NCI-H2107 treated with DMSO at 0.1 percent for 48 hours (cell line): Measurements from ENCODE around the gene BPIFB2.

Source experiments
- DNase-seq: peaks from one replicate; lab custom pipeline; 2025; ENCODE audit not compliant: unreplicated experiment; lab: John Stamatoyannopoulos, UW

BPIFB2 gene

DNA sequence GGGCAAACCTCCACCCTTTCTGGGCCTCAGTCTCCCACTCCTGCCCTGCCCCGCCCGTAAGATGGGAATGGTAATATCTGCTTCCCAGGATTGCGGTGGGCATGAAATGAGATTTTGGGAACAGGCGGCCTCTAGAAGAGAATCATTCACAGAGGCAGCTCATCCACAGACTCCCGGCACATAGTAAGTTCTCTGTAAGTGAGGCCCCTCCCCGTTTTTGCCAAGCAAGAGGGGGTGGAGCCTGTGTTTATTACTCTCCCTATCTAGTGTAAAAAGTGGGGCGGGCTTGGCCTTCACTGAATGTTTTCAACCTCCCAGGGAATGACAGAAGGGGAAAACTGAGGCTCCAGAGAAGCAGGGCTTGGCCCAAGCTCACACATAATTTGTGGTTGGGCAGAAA lies 23.3 kb upstream of the BPIFB2 start:
- DNase-seq, result no peak

DNA sequence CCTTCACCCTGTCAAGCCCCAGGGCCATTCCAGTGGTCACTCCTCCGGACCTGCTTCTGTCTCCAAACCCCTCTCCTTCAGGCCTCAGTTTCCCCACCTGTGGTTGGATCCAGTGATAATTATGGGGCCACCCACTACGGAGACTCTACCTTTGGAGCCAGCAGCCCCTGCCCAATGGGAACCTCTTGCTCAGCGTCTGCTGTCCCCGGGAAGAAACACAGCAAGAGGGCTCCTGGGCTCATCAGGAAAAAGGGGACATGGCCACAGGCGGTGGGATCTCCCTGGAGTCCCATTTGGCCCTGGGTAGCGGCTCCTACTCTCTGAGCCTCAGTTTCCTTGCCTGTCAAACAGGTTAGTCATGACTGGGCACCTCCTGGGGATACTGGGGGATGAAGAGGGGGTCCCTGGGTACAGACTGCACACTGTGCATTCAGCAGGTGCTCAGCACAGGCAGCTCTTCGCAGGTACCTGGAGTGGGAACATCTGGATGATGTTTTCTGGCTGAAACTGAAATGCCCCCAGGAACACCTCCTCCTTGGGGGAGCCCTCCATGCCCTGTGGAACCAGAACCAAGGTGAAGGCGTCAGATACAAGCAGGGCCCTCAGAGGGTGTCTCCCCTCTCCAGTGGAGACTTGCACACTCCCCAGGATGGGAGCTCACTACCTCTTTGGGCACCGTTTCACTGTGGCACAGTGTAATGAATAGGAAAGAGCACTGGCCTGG lies 22.7 kb upstream of the BPIFB2 start:
- DNase-seq, result no peak

GRCh38 chr20:32985596-32985995 lies 21.9 kb upstream of the BPIFB2 start:
- DNase-seq, result no peak

DNA sequence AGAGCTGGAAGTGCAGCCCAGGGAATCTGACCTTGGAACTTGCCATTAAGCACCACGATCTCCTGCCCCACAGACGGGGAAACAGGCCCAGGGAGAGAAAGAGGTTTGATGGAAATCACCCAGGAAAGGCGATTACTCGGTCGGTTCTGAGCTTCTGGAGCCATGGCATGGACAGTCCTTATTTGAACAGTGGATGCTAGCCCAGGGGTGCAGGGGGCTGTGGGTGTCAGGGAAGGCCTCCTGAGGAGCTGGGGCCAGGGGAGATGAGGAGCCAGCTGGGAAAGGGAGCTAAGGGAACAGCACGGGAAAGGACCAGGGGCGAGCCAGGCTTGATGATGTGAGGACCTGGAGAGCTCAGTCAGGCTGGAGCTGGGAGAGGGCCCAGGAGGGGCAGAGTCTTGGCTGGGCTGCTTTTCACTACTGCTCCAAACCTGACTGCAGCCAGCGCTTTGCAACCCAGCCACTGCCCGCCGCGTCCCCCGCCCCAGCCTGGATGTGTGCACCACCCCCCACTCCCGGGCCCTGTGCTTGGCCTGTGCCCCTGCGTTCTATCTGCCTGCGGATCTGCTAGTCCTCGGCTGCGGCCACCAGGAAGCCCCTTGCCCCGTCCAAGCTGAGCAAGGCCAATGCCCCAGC lies 21.1 kb upstream of the BPIFB2 start:
- DNase-seq, result no peak

GRCh38 chr20:32987044-32987825 lies 20.3 kb upstream of the BPIFB2 start:
- DNase-seq, result no peak

- DNase-seq, result no peak
These were observed 19.5 kb upstream of the BPIFB2 start for GRCh38 chr20:32988008-32988407.

DNA sequence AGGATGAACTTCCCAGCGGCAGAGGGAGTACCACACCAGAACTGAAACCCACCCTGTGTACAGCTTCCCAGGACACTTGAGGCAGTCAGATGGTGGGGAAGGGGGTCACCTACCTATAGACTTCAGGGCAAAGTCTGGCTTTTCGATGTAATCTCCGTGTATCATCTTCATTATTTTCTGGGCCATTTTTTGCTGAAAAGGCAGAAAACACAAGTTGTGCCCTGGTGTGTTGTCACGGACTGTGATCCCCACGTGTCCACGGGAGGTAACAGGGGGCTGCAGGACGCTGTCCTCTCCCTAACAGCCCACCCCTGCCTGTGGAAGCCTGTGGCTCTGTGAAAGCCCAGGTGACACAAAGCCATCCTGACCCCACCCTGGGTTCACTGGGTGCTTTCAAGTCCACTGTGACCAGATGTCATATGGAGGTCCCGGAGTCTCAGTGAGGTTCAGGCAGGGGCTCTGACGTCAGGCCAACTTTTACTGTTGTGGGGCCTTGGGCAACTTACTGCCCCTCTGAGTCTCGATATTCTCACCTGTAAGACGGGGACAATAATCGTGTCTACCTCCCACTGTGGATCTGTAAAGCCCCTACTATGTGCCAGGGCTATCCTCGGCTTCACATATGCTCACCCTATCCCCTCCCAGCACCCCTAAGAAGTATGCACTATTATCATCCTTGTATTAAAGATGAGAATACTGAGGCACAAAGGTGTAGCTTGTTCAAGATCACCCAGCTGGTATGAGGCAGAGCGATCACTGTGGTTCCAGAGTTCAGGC lies 17.8 kb upstream of the BPIFB2 start:
- DNase-seq, result no peak

GRCh38 chr20:32990426-32990825 lies 17.1 kb upstream of the BPIFB2 start:
- DNase-seq, result no peak

- no peak for DNase-seq
These were observed 16.1 kb upstream of the BPIFB2 start for GRCh38 chr20:32991383-32991782.

DNA sequence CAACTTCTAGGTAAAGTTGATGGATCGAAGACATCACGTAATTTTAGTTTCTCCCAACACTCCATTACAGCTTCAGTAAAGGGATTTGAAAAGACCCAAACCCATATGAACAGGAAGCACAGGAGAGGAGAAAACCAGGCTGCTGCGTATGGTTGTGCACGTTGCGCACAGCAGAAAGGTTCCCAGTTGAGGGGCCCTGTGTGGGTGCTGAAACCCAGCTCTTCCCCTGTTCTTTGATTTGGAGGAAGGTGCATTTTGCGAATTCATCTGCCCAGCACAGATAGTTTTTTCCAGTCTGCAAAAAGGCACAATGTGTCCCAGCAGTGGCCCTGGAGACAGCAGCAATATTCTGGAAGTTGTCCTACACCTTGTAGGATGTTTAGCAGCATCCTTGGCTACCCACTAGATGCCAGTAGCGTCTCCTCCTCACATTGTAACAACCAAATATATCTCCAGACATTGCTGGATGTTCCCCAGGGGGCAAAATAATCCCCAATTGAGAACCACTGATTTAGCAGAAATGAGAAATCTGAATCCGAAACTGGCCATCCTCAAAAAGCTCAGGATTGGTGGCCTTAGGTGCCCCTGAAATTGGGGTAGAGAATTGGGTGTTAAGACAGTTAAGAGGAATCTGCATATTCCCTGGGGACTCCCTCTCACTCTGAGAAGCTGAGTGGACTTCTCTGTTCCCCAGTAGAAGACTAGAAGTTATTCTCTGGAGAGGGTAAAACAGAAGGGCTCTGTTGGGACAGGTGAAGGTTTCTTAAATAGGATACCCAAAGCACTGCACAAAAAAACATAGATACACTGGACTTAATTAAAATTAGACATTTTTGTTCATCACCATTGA lies 15.5 kb upstream of the BPIFB2 start:
- no peak for DNase-seq

DNA sequence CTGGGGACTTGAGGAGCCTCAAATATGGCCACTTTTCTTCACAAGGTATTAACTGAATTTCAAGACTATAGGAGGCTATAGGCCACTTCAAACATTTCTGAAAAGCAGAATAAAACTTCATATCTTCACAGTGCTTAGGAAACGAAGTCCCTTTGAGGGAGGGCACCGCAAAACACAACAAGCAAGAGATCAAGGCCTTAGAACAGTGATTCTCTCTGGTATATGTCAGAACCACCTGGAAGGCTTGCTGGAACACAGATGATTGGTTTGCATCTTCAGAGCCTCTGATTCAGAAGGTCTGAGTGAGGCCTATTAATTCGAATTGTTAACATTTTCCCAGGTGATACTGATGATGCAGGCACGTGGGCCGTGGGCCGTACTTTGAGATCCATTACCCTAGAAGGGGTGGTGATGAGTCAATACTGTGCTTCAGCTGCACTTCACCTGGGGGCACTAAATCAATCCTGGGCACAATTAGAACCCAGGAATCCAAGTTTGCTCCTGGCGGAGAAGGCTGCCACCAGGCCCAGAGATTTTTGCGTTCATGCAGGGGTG lies 13.9 kb upstream of the BPIFB2 start:
- no peak for DNase-seq

GRCh38 chr20:32995802-32996201 lies 11.7 kb upstream of the BPIFB2 start:
- DNase-seq, result no peak

DNA sequence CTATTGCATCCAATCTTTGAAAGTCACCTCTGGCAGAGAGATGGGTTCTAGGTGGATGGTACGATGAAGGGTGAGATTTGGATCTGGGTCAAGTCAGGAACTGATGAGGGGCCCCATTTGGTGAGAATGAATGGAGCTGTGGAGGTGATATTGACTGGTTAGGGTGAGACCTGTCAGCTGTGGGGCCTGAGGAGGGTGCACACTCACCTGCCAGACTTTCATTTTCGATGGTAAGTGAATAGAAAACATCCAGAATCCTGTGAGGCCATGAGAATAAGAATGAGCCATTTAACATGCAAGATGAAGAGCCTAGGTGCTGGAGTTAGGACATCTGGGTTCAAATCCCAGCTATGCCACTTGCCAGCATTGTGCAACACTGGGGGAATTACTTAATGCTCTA lies 10.1 kb upstream of the BPIFB2 start:
- DNase-seq, result no peak

- DNase-seq, result no peak
These were observed 7.8 kb upstream of the BPIFB2 start for GRCh38 chr20:32999603-33000250.

- DNase-seq, result no peak
These were observed 6.6 kb upstream of the BPIFB2 start for GRCh38 chr20:33000802-33001466.

DNA sequence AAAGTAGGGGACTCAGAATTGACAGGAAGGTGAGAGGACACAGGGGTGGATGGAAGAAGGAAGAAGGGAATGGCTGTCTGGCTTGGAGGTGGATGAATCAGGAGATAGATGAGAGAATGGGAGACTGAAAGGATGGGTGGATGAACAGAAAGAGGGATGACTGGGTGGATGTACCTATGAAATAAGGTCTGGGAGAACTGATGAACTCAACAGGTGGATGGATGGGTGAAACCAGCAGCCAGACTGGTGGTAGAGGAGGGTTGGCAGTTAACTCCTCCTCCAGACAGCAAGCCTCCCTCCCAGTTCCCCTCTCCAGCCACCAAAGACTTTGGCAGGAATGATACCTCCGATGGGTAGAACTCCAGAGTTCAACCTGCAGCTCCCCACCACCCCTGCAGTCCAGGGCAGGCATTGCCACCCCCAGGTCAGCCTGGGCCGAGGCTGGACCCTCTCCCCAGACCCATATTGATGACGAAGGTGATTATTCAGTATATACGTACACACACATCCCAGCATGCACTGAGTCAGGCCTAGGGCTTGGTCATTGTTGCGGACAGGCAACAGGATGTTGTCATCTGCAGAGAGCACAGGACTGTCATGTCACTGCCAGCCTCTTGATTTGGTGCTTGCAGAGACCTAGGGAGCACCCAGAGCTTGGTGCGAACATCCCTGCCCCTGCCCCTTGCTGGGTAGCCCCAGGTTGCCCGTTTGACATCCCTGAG lies 5.3 kb upstream of the BPIFB2 start:
- no peak for DNase-seq

DNA sequence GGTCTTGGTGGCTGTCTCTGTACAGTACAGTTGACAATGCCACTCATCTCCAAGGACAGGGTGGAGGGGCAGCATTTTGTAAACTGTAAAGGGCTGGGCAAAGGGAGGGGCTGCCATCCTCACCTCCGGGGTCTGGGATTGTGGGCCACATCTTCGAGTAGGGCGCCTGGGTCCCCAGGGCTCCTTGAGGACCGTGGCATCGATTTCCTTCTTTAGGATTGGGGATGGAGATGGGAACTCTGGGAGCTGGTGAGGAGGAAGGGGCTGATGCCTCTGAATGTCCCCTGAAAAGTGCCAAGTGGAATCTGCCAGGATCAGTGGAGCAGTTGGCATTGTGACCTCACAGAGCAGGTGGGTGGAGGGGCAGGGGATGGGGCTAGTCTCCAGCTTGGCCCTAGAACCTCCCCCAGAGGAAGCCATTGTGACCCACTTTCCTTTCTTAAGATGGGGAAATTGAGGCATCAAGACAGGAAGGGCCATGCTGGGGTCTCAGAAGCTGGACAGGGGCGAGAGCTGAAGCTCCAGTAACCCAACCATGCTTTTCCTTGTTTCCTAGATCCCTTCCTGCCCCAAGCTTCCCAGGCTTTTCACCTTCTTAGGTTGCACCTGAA lies 3.3 kb upstream of the BPIFB2 start, which contains the start of gene SUN5:
TSS of gene SUN5 (minus strand) at position 293 of the 611 bp plus-strand sequence. CDS start at position 200, 93 bp downstream.
- DNase-seq, result no peak

DNA sequence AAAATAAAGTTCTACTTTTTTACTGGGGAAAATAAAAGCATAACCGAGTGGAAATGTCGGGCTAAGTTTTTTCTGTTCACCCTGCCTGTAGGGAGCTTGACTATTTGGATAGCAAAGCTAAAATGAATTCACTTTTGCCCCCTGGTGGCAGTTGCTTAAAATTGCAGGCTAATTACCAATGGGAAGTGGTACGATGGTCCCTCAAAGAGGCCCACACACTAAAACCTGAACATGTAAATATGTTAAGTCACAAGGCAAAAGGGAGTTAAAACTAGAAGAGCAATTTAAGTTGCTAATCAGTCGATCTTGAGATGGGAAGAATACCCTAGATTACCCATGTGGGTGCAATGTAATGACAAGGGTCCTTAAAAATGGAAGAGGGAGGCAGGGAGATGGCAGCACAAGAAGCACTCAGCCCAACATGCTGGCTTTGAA lies 2.4 kb upstream of the BPIFB2 start:
- no peak for DNase-seq
